Osteoblast (primary cell): Measurements from ENCODE around the gene FANCI. TPM values are rescaled to one million over a fixed set of nuclear protein-coding genes. Genes with fewer than 3 reads are reported as not detected.

ENCODE experiments used
- DNase-seq: peaks from one replicate; pipeline ENCODE4 v3.0.0; 2011; ENCODE audit warnings: low spot score, mixed read lengths; ENCODE audit not compliant: insufficient read length; ENCODE audit errors: missing footprints
- H2AFZ ChIP-seq: 2 replicates; pipeline ENCODE4 v1.6.0; 2011; ENCODE audit warnings: mild to moderate bottlenecking, low read length
- H3K27ac ChIP-seq: 2 replicates; pipeline ENCODE4 v1.5.1; 2011; ENCODE audit warnings: mild to moderate bottlenecking, low read depth, low read length, moderate library complexity
- H3K27me3 ChIP-seq: 2 replicates; pipeline ENCODE4 v1.6.0; 2012; ENCODE audit warnings: mild to moderate bottlenecking, control low read depth, inconsistent platforms, low read length, moderate library complexity; ENCODE audit not compliant: insufficient read depth
- H3K36me3 ChIP-seq: 2 replicates; pipeline ENCODE4 v1.5.1; 2011; ENCODE audit warnings: mild to moderate bottlenecking, low read length, control low read depth, moderate library complexity; ENCODE audit not compliant: insufficient read depth
- H3K4me1 ChIP-seq: 2 replicates; pipeline ENCODE4 v1.5.1; 2011; ENCODE audit warnings: mild to moderate bottlenecking, low read length, control low read depth, moderate library complexity; ENCODE audit not compliant: insufficient read depth
- H3K4me2 ChIP-seq: 2 replicates; pipeline ENCODE4 v1.6.0; 2011; ENCODE audit warnings: mild to moderate bottlenecking, low read length; ENCODE audit not compliant: insufficient read depth
- H3K4me3 ChIP-seq: fragments of 200-600 bp; sonication (generic); 3 replicates; pipeline ENCODE4 v1.5.1; 2012; ENCODE audit warnings: mild to moderate bottlenecking, low read length, inconsistent platforms; ENCODE audit not compliant: insufficient read depth
- H3K79me2 ChIP-seq: 2 replicates; pipeline ENCODE4 v1.6.0; 2012; ENCODE audit warnings: mild to moderate bottlenecking, low read length, control low read depth, inconsistent platforms; ENCODE audit not compliant: insufficient read depth
- H3K9me3 ChIP-seq: 2 replicates; pipeline ENCODE4 v1.5.1; 2011; ENCODE audit warnings: low read depth, low read length, control low read depth
- H4K20me1 ChIP-seq: 2 replicates; pipeline ENCODE4 v1.6.0; 2012; ENCODE audit warnings: mild to moderate bottlenecking, low read length, control low read depth; ENCODE audit not compliant: insufficient read depth
- total RNA-seq: library from RNA; depleted of rRNA; stranded (reverse); fragments of >200 nt; gene quantifications from 2 replicates; pipeline ENCODE4 v1.2.3, GENCODE V29; 2012
- TF ChIP-seq, protein P1 (sequence below): IDR thresholded peaks from 2 replicates; pipeline ENCODE4 v1.5.1; 2011; ENCODE audit warnings: mild to moderate bottlenecking, low read depth, low read length, moderate library complexity; ENCODE audit errors: extremely low read depth

The FANCI gene
- total RNA-seq, 1 donor = 59.4 TPM

DNA sequence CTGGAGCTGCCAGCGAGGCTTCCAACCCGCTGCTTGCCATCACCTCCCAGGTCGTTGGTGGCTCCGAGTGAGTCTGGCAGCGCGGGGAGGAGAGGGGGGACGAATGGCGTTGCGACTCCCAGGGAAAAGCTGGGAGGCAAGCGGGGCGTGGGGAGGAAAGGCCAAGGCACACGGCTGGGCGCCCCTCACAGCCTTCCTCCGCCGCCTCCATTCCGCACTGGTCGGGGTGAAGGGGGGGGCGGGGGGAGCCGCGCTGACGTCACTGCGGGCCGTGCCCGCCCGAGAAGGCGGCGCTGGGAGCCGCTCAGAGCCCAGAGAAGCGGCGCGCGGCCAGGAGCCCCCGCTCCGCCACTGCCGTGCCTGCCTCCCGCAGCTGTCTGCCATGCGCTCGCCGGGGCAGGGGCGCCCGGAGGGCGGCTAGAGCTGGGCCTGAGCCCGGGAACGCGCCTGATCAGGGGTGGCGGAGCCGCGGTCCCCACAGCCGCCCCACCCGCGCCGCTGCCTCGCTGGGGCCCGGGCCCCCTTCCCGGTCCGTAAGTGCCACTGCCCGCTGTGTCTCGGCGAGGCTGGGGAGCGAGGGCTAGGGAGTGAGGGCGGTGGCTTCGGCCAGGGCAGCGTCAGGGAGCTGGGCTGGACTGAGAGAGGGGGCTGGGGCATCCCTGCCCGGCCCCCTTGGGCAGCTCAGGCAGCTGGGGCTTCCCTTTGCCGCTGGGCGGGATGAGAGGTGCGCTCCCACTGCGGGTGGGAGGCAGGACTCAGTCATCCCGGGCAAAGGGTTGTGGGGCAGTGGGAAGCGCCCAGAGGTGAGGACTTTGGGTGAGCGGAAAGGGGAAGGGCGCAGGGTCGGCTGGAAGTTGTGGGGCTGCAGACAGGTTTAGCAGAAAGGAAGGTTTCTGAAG is 118.7 kb downstream of the FANCI start:
- Histone ChIP-seq H4K20me1 (peaks cover 10% of the 10 kb centered on the region), H3K27ac (no peak overlapping the region), H2AFZ (no peak overlapping the region), H3K4me3 (no peak overlapping the region), H3K9me3 (no peaks in the 10 kb centered on the region), H3K4me2 (no peak overlapping the region), H3K79me2 (no peaks in the 10 kb centered on the region), H3K4me1 (no peaks in the 10 kb centered on the region), H3K27me3 (peaks cover 96% of the 10 kb centered on the region), H3K36me3 (no peaks in the 10 kb centered on the region)
- peak; percentile 77 for DNase-seq
- TF ChIP-seq, protein P1, sequence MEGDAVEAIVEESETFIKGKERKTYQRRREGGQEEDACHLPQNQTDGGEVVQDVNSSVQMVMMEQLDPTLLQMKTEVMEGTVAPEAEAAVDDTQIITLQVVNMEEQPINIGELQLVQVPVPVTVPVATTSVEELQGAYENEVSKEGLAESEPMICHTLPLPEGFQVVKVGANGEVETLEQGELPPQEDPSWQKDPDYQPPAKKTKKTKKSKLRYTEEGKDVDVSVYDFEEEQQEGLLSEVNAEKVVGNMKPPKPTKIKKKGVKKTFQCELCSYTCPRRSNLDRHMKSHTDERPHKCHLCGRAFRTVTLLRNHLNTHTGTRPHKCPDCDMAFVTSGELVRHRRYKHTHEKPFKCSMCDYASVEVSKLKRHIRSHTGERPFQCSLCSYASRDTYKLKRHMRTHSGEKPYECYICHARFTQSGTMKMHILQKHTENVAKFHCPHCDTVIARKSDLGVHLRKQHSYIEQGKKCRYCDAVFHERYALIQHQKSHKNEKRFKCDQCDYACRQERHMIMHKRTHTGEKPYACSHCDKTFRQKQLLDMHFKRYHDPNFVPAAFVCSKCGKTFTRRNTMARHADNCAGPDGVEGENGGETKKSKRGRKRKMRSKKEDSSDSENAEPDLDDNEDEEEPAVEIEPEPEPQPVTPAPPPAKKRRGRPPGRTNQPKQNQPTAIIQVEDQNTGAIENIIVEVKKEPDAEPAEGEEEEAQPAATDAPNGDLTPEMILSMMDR = no peak

DNA sequence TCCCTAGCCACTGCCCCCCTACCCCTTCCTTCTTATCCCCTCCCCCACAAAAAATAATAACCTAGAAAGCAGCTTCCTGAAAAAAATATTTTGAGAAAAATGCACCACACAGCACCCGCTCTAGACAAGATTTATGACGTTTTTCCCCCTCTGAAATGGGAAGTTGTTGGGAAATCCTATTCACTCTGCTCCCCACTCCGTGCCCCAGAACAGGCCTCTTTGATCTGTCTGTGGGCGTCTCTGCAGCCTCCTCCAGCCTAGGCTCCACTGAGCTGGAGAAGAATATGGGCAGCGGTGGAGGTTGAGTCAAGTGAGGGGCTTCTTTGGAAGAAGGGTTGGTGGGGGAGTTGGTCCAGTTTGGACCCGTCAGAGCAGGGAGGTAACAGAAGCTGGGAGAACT is 119.4 kb downstream of the FANCI start:
- Histone ChIP-seq H3K36me3 (no peaks in the 10 kb centered on the region), H3K4me3 (no peak overlapping the region), H2AFZ (no peak overlapping the region), H4K20me1 (peaks cover 7% of the 10 kb centered on the region), H3K79me2 (no peaks in the 10 kb centered on the region), H3K4me1 (no peaks in the 10 kb centered on the region), H3K9me3 (no peaks in the 10 kb centered on the region), H3K27ac (no peak overlapping the region), H3K4me2 (no peak overlapping the region), H3K27me3 (peaks cover 96% of the 10 kb centered on the region)
- DNase-seq = peak; percentile 82
- TF ChIP-seq, protein P1 = no peak

DNA sequence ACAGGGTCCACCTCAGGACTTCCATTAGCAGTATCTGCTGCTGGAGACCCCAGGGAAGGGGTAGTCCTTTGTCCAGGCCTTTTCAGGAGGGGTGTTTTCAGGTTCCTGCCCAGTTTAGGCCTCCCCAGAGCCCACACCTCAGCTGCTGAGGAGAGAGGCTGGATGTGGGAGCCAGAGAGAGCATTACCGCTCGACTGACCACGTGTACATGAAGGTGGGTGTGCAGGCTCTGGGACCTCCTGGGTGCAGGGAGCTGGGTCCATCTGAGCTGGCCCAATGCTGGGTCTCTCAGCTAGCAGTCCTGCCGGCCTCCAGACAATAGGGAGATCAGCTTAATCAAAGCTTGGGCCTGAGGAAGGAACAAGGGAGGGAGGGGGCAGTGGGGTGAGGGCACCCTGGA is 120.0 kb downstream of the FANCI start:
- DNase-seq = peak; percentile 82
- TF ChIP-seq, protein P1 = no peak

DNA sequence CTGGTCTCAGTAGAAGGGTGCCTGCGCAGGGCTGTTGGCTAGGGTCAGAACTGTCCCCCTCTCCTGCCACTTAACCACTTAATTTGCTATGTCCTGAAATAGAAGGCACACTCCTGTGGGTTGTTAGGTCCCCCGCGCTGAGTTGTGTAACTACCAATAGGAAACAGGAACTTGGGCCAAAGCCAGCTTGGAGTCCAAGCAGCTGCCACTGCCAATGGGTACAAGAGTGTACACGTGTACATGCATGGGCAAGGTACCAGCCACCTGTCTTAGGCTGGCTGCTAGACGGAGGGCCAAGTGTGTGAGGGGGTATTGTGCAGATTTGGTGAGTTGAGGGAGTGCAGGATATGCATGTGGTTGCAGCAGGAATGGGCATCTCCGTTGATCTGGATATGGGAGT is 120.6 kb downstream of the FANCI start:
- no peak overlapping the region for H3K4me2 ChIP-seq
- TF ChIP-seq, protein P1 = no peak
- no peak overlapping the region for H3K27ac ChIP-seq
- H2AFZ ChIP-seq = no peak overlapping the region
- no peaks in the 10 kb centered on the region for H3K36me3 ChIP-seq
- H3K4me3 ChIP-seq = no peak overlapping the region
- no peak for DNase-seq
- H4K20me1 ChIP-seq = peaks cover 5% of the 10 kb centered on the region
- H3K4me1 ChIP-seq = no peaks in the 10 kb centered on the region
- H3K9me3 ChIP-seq = no peaks in the 10 kb centered on the region
- H3K27me3 ChIP-seq = peaks cover 100% of the 10 kb centered on the region
- no peaks in the 10 kb centered on the region for H3K79me2 ChIP-seq

More for the DNA sequence above, 120.0 kb downstream of the FANCI start:
- H3K36me3 ChIP-seq = no peaks in the 10 kb centered on the region
- H2AFZ ChIP-seq = no peak overlapping the region
- peaks cover 97% of the 10 kb centered on the region for H3K27me3 ChIP-seq
- no peak overlapping the region for H3K4me2 ChIP-seq
- no peaks in the 10 kb centered on the region for H3K9me3 ChIP-seq
- no peaks in the 10 kb centered on the region for H3K79me2 ChIP-seq
- H3K4me1 ChIP-seq = no peaks in the 10 kb centered on the region
- no peak overlapping the region for H3K27ac ChIP-seq
- peaks cover 4% of the 10 kb centered on the region for H4K20me1 ChIP-seq
- no peak overlapping the region for H3K4me3 ChIP-seq
